SW480 (cell line): ENCODE results near the gene RPP25.
A peak's percentile ranks its signal among the peaks of the same experiment; 100 is the strongest.
"Not testable (repeated sequence)": the region's sequence is repeated elsewhere in the genome, so short reads cannot be mapped to it uniquely, and the experiment has no call there.

Source experiments
- DNase-seq: peaks from one replicate; pipeline ENCODE4 v3.0.0-alpha.2; 2016; ENCODE audit warnings: low spot score

RPP25 gene

DNA sequence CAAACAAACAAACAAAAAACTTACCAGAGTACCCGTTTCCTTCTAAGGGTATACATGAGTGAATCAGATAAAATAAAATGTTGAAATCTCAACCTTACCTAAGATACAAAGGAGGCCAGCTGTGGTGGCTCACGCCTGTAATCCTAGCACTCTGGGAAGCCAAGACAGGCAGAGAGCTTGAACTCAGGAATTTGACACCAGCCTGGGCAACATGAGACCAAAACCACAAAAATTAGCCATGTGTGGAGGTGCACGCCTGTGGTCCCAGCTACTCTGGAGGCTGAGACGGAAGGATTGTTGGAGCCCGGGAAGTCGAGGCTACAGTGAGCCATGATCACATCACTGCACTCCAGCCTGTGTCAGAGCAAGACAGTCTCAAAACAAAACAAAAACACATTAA, 38.9 kb downstream of the RPP25 start:
- no peak for DNase-seq

- not testable (repeated sequence) for DNase-seq
Measured at GRCh38 chr15:74913799-74914198, 42.8 kb downstream of the RPP25 start.

DNA sequence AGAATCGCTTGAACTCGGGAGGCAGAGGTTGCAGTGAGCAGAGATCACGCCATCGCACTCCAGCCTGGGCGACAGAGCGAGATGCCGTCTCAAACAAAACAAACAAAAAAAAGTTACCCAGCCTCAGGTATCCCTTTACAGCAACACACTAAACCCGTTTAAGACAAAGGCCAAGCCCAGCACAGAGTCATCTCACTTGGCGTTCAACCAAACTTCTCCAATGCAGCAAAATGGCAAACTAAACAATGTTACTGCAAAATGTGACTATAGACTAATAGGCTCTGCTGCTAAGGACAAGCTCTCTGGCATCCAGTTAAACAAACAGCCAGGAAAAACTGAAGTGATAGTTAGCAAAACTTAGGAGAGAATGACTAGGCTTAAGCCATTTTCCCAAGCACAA, 43.5 kb downstream of the RPP25 start:
- no peak for DNase-seq

- DNase-seq, result no peak
Measured at GRCh38 chr15:74908635-74909034, 47.9 kb downstream of the RPP25 start.

DNA sequence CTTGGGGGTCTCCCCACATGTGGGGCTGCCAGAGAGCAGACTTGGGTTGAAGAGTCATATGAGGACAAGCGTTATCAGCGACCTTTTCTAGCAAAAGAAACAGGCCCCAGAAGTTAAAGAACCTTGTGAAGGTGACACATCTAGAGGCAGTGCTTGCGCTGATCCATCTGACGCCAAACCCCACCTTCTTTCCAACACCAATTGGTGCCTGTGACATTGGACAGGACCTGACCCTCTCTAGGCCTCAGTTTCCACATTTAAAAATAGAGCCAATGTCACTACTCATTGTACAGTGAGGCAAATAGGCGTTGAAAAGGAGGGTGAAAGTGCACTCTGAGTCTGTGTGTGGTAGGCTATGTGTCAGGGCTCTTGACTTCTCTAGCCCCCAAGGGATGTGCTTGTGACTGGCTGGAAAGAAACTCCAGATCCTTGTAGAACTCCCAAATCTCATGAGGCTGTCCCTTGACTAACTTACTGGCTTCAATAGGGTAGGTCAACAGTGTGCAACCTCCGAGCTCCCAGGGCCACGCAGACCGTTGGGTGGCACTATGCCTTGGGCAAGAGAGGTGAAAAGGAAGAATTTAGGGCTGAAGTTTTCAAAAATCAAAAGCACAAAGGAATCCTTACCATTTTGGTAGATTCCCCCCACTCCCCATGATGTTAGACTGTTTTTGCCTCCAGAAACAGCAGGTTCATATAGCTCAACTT, 49.3 kb downstream of the RPP25 start:
- no peak for DNase-seq

- DNase-seq, result peak; percentile 84
Measured at GRCh38 chr15:74906450-74907162, 50.0 kb downstream of the RPP25 start, which contains the start of gene FAM219B. TSS of gene FAM219B (minus strand) at chr15:74906851. CDS start at chr15:74906800, 51 bp downstream.

DNA sequence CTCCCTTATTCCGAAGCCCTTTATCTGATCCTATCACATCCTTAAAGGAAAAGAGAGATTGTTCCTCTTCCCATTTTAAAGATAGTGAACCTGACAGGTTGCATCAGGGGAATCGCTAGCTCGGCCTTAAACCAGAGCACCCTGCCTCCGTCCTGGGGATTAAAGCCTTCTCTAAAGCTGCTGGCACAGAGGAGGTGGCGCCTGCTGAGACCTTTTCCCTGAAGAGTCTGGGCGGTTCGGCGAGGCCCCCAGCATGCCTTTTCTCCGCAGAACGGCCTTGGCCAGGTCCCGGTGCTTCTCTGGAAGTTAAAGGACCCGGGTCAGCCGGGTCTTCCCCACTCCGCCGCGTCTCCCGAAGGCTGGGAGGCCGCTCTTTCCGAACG, 50.5 kb downstream of the RPP25 start:
- DNase-seq, result peak; percentile 28
